SU-DHL-6 (cell line): ENCODE data around the gene NXN.

Experiments
- CTCF ChIP-seq: fragments of 200-600 bp; sonication (generic); IDR thresholded peaks from one replicate; pipeline ENCODE4 v1.5.1; 2017; ENCODE audit warnings: antibody characterized with exemption, mild to moderate bottlenecking, low read length, moderate library complexity; ENCODE audit not compliant: insufficient read depth, poor library complexity, severe bottlenecking
- EZH2phosphoT487 ChIP-seq: fragments of 200-600 bp; sonication (generic), shearing (Covaris generic); conservative IDR thresholded peaks from 2 replicates; pipeline ENCODE4 v1.6.1; 2018; ENCODE audit warnings: mild to moderate bottlenecking, antibody characterized with exemption, low read length, moderate library complexity, mixed read lengths

DNA sequence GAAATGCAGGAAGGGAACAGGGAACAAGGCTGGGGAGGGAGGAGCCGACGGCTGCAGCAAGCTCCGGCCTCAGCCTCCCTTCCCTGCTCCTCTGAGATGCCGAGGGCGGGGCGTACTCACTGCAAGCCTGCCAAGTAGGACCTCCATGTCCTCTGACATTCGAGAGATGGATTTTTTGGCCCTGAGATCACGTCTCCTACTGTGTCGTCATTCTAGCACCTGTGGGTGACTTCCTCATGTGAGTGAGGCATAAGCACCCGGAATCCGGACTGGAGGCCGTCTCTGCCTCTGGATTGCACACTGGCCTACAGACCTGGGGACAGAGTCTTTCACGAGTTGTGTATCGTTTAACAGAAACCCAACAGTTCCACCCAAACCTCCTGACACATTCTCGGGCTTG is 183.0 kb downstream of the NXN start:
- no peak for TF ChIP-seq EZH2phosphoT487
- TF ChIP-seq CTCF, result no peak
